SW480 (cell line): Measurements from ENCODE around the gene POGK.
"Not testable (repeated sequence)": the region's sequence is repeated elsewhere in the genome, so short reads cannot be mapped to it uniquely, and the experiment has no call there.

Source experiments
- DNase-seq: peaks from one replicate; pipeline ENCODE4 v3.0.0-alpha.2; 2016; ENCODE audit warnings: low spot score

Gene POGK

DNA sequence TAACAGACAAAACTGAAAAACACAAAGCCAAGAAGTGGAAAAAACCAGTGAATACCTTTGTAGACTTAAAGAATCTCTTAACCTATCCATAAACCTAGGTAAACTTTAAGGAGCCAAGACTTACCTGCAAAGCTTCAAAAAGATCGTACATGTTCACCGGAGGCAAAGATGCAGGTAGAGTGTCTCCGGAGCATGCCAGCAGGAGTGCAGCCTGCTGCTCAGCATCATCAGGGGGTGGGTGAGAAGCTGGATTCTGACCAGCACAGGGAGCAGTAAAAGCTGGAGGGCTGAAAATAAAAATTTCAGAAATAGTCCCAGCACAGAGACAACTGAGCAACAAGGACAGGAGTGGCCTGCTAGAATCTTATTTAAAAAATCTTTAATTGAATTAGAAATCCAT is 18.7 kb downstream of the POGK start:
- no peak for DNase-seq

DNA sequence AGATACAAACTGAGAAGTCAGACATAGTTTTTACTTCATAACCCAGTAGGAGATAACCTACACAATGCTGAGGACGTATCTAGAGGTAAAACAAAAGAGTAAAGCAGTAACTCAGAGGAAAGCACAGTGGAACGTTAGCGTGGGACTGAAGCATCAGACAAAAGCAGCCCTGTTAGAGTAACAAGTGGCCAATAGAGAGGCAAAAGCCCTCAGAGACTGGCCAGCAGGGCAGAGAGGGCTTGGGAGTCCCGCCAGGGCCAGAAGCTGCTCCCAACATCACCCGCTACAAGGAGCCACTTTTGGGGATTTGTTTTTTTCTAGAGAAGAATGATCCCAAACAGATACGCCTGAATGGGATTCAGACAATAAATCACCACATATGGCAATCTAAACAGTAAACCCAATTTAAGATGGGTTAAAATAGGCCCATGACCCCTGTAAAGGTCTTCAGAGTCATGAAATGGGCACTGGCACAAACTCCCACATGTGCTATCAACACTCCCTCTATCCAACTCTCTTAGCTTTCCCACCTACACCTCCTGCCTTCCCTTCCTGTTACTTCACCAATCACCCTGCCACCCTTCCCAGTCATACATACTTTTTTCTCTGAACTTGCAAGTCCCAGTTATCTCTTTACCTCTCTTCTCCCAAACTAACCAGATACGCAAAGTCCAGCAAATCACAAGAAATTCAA is 19.6 kb downstream of the POGK start:
- DNase-seq = no peak

DNA sequence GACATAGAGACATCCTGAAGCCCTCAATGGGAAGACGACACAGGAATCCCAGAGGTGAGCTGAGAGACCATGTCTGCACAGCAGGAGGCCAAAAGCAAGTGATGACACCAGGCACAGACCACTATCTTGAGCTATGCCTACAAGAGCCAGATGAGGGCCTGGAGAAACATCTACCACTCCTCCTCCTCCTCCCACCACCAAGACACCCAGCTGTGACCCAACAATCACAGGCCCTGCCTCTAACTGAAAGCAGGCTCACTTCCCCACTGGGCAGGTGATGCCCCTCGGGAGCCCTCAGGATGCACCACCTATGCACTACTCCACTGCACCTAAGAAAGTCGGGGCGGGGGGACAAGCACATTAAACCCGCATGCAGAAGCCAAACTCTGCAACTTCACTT is 20.3 kb downstream of the POGK start:
- no peak for DNase-seq

DNA sequence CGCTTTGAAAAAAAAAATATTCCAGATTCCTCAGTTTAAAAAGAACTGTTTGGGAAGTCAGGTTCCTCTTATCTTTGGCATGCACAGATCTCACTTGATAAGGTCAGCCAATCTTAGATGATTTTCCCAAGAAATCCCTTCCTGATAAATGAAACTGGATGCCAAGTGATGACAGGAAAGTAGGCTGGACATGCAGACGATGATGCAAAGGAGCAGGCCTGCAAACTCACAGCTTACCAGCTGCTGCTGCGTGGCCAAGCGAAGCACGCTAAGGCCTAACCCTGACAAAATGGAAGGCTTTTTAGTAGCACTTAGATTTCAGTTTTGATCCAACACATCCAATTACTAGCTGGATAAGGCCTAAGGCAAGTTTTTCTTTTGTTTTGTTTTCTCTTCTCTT is 26.7 kb downstream of the POGK start:
- DNase-seq = no peak

DNA sequence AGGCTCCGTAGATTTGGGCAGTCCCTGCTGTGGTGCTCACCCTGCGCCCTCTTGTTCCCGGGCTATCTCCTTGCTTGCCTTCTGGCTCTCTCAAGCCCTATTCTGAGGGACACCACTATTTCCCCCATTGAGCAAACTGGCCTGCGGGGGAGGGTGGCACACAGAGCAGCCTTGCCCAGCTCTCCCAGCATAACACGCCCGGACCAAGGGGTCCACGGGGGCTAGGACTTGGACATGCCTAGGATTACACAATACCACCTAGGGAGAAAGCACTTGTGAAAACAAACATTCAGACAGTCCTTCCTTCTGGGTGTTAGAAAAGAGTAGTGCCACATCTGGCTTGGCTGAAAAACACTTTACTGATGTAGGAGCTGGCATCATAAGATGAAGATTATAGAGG is 29.4 kb downstream of the POGK start:
- DNase-seq = no peak

DNA sequence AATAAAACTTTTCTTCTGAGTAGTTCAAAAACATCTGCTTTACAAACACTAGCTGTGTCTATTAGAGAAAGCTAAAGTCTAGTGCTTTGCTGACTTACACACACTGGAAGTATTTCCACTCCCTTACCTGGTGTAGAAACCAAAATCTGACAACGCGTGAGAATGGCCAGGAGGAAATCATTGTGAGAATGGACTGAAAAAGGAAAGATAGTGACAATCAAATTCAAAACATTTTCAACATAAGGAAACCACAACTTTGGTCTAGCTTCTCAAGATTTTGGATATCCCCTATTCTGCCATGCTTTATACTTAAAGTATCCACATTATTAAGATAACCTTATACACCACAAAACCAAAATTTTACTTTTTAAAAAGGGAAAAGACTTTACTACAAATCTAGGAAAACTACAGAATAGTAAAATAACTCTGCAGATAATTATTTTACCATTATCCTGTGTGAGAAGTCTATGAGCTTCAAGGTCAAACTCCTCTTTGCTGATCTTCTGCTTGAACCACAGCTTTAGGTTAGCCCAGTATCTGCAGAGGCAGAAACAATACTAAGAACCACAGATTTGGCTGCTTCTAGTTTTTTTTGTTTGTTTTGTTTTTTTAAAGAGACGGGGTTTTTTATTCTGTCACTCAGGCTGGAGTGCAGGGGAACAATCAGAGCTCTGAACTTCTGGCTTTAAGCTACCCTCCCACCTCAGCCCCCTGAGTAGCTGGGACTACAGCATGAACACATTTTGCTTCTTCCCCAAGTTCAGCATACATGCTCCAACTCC is 30.2 kb downstream of the POGK start:
- DNase-seq = no peak

DNA sequence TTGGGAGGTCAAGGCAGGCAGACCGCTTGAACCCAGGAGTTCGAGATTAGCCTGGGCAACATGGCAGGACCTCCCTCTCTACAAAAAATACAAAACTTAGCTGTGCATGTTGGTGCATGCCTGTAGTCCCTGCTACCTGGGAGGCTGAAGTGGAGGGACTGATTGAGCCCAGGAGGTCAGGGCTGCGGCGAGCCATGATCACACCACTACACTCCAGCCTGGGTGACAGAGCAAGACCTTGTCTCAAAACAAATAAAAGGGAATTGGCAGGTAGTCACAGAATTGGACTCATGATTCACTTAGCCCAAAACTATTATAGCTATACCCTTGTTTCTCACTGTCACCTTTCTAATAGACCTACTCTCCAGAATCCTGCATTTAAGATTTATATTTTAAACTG is 31.3 kb downstream of the POGK start:
- no peak for DNase-seq

DNA sequence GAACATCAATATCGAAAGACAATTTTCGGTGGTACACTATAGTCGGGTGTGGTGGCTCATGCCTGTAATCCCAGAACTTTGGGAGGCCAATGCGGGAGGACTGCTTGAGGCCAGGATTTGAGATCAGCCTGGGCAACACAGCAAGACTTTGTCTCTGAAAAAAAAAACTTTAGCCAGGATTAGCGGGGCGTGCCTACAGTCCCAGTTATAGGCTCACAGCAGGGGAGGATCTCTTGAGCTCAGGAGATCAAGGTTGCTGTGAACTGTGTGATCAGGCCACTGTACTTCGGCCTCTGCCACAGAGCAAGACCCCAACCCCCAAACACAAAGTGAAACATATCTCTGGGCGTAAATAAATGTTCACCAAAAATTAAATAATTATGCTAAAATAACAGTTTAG is 35.2 kb downstream of the POGK start:
- DNase-seq = no peak

DNA sequence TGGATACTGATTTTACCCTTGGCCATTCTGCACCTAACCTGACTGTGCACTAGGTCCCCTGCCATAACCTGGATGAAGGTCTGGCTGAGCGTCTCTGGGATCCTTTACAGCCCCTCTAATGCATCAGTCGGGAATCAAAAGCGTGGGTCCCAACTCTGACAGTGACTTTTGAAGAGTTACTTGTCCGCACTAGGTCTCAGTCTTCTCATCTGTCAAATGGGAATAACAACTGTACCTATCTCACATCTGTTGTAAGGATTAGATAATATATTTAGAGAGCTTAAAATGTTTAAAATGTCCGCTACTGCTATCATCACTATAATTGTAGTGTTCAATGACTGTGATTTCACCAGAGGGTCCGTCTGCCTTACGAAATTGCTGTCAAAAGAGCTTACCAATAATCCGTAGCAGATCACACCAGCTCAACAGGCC is 36.0 kb downstream of the POGK start:
- DNase-seq = no peak

DNA sequence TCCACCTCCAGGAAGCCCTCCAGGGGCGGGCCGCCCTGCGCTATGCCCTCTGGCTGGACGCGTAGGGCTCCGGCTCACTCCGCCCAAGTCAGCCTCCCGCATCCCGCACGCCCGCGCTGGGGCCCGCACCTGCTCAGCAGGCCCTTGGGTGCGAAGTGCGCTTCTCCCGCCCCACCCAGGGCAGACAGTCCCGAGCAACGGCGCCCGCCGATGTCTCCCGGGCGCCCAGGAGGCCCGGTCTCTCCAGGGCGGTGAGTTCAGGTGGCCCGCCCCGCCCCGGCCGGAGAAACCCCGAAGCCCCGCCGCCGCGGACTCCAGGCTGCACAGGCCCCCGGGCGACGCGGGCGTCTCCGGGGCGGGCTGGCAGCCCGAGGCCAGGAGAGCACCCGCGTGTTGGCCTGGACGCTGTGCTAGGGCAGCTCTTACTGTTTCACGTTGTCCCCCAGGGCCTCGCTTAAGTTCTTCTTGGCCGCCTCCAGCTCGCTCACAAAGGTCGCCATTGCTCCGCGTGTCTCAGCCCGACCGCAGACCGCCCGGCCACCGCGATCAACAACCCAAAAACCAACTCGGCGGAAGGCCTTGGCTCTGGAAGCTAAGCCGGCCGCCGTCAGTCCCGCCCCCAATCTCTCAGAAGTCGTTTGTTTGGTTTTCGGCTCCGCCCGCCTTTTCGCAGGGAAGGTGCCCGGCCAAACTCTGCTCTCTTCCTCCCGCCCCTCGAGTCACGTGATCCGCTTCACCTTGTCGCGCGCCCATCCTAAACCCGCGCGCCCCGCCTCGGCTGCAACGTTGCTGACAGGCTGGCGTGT is 36.7 kb downstream of the POGK start, which contains the start of gene TADA1:
Gene TADA1 (minus strand): TSS at position 531 of the 806 bp plus-strand sequence. CDS start 31 bp downstream, at position 500.
- DNase-seq = peak; percentile 98

DNA sequence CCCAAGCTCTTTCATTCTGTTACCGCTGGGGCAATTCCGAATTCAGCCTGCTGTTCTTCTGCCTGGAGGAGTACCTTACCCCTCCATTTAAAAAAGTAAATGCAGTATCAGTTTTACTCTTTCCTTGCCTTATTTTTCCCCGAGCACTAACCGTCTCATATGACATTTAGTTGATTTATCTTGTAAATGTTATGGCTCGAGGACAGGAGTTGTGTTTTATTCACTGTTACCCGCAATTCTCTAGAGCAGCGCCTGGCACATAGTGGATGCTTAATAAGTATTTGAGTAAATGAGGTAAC is 37.2 kb downstream of the POGK start:
- DNase-seq = no peak

DNA sequence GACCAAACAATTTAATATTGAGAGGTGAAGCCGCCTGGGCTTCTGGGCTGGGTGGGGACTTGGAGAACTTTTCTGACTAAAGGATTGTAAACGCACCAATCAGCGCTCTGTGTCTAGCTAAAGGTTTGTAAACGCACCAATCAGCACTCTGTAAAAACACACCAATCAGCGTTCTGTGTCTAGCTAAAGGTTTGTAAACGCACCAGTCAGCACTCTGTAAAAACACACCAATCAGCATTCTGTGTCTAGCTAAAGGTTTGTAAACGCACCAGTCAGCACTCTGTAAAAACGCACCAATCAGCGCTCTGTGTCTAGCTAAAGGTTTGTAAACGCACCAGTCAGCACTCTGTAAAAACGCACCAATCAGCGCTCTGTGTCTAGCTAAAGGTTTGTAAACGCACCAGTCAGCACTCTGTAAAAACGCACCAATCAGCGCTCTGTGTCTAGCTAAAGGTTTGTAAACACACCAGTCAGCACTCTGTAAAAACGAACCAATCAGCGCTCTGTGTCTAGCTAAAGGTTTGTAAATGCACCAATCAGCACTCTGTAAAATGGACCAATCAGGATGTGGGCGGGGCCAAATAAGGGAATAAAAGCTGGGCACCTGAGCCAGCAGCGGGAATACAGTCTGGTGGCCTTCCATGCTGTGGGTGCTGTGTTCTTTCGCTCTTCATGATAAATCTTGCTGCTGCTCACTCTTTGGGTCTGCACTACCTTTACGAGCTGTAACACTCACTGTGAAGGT is 39.1 kb downstream of the POGK start:
- DNase-seq = not testable (repeated sequence)

DNA sequence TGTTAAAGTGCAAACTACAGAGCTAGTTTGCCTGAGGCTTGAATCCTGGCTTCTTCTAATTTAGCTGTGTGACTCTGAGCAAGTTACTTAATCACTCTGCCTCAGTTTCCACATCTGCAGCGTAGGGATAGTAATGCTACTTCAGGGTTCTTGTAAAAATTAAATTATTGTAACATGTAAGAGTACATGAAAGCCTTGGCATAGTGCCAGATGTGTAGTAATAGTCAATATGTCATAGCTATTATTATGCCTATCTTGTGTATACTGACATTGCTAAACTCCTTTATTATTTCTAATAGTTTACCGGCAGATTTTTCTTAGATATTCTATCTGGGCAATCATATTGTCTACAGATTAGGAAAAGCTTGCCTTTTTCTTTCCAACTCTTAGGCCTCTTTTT is 43.6 kb downstream of the POGK start:
- DNase-seq = no peak

DNA sequence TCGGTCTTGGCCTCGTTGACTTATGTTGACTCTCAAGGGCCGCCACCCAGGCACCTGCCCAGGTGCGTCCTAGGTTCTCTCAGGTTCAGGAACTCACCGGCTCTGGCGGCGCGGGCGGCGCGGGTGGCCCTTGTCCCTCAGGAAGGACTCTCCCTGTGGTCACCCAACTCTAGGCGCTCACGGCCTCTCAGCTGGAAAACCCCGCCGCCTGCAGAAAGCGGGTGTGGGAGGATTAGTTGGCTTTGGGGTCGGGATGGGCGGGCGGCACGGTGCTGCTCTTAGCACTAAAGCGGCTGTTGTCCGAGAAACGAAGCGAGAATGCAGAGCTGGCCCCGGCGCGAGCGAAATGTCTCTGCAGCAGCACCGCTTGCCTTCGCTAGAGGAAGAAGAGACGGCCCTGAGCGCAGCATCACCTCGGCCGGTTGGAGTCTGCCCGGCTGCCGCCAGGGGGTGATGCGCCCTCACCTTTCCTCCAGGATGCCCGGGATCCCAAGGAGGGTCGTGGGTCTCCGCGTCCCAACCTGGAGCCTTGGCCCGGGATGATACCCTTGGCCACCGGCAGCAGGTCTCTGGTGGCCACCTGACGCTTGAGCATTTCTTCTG is 44.9 kb downstream of the POGK start:
- no peak for DNase-seq

DNA sequence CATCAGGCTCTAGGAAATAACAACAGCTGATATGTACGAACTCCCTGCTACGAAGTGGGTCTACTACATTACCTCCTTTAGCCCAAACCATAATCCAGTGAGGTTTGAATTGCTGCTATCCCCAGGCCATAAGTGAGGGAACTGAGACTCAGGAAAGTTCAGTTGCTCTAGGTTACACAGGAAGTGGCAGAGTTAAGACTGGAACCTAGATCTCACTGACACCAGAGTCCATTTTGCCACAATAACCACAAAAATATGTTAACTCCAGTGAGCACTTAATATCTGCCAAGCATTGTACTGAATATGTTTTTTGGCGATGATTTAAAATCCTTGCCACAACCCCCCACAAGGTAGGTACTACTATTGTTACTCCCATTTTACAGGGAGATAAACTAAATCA is 45.7 kb downstream of the POGK start:
- DNase-seq = no peak

DNA sequence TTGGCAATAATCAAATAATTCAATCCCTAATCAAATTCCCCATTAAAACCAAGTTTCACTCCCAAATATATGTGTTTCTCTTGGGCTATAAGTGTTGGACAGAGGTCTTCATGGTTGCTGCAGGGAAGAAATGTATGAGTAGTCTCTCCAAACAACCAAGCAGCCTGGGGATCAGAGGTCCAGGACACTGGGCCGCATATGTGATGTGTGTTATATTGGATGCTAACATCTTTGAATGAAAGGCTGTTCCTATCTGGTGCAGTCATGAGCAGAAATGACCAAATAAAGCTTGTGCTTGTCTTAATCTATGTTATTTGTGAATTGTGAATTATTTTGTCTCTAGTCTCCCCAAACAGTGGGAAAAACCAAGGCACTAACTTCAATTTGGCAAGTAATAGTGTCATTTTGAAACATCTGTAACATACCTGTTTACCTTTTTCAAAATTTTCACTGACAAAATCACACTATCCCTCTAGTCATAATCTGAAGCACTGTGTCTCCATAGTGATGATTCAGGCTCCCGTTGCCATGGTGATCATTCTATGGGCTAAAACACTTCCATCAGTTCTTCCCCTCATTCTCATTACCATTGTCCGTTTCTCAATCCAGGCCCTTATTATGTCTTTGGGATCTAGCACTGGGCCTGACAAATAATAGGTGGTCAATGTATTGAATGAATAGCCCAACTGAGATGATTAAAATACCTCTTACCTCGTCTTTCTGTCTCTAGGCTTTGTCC is 49.3 kb downstream of the POGK start:
- no peak for DNase-seq

DNA sequence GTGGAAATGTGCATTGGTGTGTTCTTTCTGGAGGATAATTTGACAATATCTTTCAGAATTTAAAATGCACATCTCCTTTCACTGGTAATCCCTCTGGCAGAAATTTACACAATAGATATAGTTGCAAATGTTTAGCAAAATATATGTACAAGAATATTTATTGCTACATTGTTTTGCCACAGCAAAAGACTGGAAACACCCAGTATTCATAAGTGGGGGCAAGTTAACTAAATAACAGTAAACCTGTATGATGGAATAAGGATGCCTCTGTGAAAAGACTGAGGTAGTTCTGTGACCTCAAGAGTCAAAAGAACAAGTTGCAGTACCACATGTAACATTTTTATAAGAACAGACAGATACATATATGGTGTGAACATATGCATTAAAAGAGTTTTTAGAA is 50.5 kb downstream of the POGK start:
- DNase-seq = no peak

DNA sequence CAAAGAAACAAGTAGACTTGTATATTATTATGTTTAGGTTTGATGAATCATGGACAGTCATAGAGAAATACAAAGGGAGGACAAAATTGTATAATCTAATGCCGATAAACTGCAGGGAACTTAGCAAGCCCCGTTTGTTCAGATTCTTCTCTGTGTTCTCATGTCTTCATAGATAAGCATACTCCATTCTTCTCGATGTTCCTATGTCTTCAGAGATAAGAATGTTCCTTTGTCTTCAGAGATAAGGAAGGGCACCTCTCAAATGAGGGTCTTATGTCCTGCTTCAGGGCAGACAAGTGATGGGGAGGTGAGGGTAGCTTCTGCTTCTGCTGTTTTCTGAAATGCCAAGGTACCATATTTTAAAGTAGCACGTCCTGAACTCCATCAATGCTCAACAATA is 56.5 kb downstream of the POGK start:
- DNase-seq = no peak

DNA sequence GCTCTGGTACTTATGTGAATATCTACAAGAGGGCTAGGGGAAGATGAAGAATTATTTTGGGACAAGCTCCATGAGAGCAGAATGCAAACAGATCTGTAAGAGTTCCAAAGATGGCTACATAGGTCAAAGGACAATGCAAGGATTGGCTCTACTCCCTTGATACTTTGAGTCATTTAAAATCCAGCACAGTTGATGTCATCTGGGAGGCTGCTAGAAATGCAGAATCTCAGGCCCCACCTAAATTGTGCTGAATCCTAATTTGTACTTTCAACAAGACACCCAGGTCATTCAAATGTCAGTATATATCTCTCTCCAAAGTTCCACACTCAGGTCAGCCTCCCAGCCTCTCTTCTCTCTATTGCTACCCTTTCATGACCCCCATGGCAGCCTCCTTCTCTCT is 60.5 kb downstream of the POGK start:
- DNase-seq = no peak

DNA sequence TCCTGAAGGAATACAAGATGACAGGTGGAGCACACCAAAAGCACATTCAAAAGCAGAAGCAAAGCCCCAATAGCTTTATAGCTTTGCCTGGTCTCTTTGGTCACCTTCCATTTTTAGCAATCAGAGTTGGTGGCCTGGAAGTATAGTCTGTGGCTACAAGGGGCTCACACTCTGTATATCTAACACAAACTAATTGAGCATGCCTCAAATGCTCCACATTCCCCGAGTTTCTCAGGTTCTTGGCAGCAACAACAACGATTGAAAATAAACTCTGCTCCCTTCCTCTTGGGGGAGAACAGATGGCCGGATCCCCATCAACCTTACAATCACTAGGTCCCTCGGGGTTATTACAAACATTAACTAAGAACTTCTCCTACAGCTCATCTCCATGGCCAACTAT is 61.7 kb downstream of the POGK start:
- DNase-seq = no peak

DNA sequence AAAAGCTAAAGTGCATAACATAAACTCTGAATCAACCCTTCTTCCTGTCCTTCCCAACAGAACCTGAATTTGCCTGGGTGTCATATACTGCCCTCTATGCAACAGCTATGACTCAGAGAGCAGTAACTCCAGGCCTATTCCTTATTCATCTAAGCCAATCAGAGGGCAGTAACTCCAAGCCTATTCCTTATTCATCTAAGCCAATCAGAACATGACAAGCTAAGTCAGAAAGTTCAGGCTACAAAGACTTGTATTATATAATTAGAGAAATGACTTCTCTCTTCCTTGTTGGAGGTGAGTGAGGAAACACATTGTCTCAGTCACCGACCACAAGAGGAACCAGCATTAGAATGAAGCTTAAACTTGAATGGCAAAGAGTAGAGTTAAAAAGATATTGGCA is 63.0 kb downstream of the POGK start:
- peak; percentile 16 for DNase-seq
